ENCODE measurements around the gene HIVEP3.

DNA sequence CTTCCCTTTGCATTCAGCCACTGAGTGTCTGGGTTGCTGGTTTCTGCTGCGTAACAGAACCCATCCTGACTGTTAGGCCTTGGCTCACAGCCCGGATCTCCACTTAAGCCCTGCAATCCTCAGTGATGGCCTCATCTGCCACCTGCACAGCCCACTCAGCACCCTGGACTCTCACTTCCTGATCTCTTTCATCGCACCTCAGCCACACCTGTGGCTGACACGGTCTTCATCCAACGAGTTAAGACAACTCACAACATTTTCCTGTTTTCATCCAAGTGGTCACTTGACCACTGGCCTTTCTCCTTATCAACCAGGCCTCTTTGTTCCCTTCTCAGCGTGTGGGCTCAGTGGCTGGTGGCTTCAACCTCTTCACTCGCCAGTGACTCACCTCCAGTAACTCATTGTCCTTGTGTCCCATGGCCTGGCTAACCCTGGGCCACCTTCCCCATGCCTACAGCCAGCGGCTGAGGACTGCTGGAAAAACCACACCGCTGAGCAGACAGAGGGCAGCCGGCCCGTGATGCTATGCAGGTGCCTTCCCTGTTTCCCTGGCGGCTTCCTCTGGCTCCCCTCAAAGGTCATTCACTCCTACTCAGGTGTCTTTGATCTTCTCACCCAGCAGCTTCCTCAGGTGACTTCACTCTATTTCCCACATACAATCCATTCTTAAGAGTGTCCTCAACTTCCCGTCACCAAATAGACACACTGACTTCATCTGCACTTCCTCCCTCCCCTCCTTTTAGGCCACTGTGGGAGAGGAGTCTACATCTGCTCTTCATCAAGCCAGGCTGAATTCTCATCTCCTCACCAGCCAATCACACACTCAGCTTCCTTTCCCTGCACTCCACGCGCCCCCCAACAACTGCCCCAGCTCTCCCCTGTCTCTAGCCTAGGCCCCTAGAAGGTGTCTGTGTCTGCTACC lies 414.3 kb downstream of the HIVEP3 start:
- TF ChIP-seq, protein P1, sequence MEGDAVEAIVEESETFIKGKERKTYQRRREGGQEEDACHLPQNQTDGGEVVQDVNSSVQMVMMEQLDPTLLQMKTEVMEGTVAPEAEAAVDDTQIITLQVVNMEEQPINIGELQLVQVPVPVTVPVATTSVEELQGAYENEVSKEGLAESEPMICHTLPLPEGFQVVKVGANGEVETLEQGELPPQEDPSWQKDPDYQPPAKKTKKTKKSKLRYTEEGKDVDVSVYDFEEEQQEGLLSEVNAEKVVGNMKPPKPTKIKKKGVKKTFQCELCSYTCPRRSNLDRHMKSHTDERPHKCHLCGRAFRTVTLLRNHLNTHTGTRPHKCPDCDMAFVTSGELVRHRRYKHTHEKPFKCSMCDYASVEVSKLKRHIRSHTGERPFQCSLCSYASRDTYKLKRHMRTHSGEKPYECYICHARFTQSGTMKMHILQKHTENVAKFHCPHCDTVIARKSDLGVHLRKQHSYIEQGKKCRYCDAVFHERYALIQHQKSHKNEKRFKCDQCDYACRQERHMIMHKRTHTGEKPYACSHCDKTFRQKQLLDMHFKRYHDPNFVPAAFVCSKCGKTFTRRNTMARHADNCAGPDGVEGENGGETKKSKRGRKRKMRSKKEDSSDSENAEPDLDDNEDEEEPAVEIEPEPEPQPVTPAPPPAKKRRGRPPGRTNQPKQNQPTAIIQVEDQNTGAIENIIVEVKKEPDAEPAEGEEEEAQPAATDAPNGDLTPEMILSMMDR (IDR thresholded peaks at IDR 0.05; ENCODE audit: low read length), result no peak
- no peak for TF ChIP-seq EZH2 (IDR thresholded peaks at IDR 0.05; ENCODE audit: borderline replicate concordance, low read length)

Data from OCI-LY1 (cell line).